ENCODE measurements around the gene MYL5.
"Not testable (repeated sequence)": the region's sequence is repeated elsewhere in the genome, so short reads cannot be mapped to it uniquely, and the experiment has no call there.

MYL5 gene, protein sequence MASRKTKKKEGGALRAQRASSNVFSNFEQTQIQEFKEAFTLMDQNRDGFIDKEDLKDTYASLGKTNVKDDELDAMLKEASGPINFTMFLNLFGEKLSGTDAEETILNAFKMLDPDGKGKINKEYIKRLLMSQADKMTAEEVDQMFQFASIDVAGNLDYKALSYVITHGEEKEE

DNA sequence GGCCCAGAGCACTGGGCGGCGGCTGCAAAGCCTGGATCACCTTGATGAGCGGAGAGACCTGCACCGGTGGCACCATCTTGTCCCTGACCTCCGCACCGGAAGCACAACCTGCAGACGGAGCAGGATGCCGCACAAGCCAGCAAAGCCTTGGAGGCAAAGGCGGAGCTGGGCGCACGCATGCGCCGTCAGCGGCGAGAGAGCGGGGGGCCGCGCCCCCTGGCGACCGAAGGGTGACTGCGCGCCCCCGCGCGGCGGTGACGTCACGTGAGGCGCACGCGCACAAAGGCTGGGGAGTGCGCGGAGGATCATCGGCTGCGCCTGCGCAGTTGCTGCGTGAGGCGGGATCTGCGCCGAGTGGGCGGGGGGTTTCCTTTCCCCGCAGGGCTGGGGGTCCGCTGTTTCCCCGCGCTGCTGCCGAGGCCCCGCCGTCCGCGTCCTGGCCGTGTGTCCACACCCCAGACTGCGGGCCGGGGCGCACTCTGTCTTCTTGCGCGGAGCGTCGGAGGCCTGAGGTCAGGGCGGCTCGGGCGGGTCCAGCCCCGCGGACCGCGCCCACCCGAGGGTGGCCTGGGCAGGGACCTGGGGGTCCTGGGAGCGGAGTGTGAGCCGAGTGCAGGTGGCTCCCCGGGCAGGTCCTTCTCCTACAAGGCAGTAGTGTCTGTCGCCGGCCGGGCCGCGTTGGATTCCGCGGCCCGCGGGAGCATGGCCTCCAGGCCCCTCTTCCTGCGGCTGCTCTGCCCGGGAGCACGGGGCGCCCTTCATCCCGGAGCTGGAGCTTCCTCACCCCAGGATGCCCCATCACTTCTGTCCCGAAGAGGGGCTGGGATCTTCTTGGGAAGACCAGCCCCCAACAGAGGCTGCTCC is at the start of gene MYL5, which contains the start of gene ATP5ME:
TSS of gene MYL5 (plus strand) at position 371 of the 864 bp plus-strand sequence. CDS start 3,485 bp downstream, outside the sequence.
TSS of gene ATP5ME (minus strand) at position 105 of the 864 bp plus-strand sequence. CDS start at position 76, 29 bp downstream.
- DNase-seq: peak; percentile 51

DNA sequence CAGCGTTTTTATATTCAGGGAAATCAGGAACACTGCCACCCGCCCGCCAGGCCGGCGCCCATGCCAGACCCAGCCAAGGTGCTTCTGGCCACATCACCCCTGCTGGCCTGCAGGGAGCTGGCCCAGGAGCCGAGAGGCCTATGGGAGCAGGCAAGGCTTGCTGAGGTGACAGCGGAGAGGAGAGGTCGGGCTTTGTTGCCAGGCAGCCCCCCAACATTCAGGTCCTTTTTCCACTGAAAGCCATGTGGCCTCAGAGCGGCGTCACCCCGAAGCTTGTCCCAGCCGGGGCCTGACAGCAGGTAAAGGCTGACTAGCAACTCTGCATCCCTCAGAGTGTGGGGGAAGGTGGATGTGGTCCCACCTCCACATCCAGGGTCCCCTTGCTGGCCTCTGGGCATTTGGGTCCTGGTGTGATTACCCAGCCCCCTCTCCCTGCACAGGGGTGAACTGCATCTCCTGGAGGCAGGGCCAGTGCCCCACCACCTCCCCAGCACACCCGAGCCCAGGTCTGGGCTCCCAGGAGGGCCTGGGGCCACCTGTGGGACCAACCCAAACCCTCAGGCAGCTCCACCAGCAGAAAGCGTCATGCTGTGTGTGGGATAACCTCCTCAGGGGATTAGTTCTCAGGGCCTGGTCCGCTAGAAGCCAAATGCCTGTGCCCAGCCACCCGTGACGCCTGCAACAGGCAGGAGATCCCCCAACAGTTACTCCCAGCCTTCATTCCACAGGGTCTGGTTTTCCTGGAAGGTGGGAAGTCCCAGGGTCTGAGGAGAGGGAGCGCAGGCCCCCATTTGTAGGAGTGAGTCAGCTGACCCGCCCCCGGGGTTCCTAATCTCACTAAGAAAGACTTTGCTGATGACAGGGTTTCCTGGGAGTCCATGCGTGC is 49.4 kb upstream of the MYL5 start, which contains the start of gene PDE6B:
TSS of gene PDE6B (plus strand) at position 869 of the 886 bp plus-strand sequence. CDS start 54 bp downstream, outside the sequence.
- DNase-seq: no peak

DNA sequence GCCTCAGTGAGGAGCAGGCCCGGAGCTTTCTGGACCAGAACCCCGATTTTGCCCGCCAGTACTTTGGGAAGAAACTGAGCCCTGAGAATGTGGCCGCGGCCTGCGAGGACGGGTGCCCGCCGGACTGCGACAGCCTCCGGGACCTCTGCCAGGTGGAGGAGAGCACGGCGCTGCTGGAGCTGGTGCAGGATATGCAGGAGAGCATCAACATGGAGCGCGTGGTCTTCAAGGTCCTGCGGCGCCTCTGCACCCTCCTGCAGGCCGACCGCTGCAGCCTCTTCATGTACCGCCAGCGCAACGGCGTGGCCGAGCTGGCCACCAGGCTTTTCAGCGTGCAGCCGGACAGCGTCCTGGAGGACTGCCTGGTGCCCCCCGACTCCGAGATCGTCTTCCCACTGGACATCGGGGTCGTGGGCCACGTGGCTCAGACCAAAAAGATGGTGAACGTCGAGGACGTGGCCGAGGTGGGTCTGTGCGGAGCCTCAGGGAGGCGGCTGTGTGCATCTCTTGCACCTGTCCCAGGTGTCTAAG is 48.6 kb upstream of the MYL5 start:
- no peak for DNase-seq

DNA sequence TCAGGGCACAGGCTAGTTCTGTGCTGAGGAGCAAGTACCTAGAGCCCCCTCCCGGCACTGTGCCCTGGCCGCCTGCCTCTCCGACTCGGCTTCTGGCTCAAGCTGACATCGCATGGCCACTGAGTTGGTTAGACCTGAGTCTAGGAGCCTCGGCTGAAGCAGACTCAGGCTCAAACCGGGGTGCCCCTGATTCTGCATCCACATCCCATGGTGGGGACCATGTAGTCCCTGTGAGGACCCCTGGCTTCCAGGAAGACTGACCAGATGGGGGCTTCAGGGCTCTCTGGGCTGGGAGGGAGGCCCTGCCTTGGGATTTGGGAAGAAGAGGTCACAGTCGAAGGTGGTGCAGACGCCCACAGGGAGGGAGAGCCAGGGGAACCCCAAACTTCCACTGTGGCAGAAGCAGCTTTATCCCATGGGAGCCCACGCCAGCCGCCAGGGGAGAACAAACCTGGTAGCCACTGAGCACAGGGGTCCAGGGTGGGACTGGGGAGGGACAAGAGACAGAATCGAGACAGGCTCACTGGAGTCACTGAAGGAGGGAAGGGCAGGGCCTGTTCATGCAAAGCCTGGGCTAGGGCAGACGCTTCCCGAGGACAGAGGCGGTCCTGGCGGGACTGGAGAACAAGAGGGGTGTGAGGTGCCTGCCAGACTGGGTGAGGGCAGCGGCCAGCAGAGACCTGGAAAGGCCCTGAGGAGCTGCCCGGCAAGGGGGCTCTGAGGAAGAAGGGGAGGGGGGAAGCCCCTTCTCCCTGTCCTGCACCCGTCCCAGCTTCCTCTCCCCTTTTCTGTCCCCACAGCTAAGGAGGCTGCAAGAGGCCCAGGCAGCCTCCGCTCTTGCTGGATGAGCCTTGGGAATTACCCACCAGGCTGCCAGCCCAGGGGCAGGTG is 47.9 kb upstream of the MYL5 start:
- DNase-seq: no peak

DNA sequence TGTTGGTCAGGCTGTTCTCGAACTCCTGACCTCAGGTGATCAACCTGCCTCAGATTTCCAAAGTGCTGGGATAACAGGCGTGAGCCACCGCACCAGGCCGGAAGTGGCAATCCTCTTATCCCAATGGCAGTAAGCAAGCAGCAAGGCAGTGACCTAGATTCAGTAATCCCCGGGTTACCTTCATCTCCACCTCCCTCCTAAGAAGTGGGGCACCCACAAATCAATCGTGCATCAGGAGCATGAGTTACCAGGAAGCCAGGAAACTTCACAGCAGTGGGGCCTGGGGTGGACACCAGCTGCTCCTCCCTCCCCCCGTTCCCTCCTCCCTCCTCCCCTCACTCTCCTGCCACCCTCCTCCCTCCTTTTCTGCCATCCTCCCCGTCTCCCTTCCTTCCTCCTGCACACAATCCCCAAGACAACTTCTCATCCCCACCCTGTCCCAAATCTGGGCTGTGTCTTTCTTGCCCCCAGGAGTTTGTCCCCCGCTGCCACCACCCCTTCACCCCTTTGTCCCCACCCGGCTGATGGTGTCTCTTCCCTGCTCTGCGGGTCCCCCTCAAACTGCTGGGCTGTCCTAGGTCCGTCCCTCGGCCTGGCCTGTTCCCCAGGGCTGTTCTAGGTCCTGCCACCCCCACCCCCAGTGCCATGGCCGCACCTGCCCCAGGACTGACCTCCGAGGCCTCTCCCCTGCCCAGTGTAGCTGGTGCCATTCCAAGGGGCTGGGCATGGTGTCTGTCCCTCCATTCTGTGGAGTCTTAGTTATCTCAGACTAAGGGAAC is 46.8 kb upstream of the MYL5 start:
- DNase-seq: no peak

DNA sequence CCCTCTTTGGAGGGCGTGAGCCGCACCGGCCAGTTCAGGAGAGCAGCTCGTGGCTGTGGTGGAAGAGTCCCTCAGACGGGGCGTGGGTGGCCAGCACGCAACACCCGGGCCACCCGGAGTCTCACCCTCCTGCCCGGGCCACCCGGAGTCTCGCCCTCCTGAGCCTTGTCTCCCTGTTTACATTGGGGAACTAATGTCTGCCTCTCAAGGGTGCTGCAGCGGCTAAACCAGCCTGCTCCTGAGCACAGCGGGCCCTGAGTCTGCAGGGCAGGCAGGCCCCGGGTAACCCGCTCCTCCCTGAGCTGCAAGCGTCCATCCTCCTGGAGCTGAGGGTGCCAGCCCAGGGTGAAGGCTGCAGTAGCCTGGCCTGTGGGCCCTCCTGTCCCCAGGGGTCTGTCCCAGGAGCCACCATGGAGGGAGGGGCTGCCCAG is 46.0 kb upstream of the MYL5 start:
- DNase-seq: no peak

DNA sequence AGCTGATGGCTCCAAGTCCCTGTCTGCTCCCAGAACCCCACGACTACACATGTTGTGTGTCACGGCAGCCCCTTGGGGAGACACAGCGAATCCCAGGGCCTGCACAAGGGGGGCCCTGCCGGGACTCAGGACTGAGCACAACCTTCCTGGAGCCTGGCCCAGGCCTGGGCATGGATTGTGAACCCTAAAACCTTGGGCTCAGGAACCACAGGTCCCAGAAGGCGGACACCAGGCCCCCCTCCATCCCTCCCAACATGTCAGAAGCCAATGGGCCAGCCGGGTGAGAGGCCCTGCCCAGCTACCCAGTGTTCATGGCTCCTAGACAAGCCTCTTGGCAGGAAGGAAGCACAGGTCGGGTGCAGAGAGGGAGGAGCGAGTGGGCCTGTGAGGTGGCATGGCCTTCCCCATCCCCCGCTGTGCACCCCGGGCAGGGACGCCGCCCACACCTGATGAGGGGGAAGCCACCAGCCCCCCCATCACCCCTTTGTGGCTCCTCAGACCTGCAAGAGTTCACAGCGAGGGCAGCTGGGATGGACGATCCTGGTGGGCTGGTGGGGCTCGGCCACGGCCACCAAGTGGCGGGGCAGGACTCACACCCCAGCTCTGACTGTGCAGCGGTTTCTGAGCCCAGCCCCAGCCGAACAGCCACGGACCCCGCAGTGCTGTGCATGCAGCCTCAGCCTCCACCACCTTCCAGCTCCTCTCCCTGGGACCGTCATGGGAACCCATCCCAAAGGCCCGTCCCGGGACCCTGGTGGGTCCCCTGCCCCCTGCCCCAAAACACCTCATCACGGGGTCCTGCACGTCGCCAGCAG is 45.3 kb upstream of the MYL5 start:
- DNase-seq: no peak

DNA sequence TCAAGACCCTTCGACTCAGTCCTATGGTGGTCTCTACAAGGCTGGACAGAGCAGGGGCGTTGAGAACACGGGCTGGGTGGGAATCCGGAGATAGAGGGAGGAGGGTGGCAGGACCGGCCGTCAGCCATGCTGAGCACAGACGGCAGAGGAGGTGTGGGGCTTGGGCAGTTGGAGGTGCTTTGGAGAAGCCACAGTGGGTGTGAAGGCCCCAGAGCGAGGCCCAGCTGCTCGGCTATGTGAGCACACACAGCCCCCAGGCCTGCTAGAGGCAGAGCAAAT is 44.8 kb upstream of the MYL5 start:
- no peak for DNase-seq

DNA sequence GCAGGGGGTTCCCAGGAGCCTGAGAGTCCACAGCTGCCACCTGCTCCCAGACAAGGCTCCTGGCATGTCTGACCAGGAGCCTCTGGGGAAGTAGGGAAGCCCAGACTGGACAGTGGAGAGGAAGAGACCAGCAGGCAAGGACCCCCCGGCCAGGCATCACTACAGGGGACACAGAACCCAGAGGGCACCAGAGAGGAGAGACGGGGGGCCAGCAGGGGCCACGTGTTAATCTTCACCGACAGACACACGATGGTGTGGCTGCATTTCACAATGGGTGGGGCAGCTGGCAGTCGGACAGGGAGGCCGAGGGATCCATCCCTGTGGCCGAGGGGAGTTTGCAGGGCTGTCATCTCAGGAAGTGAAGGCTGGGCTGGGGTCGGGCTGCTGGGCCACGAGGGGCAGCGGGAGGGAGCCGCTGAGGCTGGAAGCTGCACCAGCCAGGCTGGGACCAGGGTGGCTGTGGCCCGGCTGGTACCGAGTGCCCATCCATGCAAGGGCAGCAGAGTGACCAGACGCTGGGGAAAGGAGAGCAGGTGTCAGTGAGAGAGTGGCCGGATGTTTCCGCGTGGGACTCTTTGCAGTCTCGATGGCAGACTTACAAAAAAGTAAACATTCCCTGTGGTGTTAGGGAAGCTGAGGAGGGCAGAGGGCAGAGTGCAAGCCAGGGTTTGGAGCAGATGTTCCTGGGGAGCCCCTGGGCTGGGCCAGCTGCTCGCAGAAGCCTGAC is 44.3 kb upstream of the MYL5 start:
- DNase-seq: no peak

DNA sequence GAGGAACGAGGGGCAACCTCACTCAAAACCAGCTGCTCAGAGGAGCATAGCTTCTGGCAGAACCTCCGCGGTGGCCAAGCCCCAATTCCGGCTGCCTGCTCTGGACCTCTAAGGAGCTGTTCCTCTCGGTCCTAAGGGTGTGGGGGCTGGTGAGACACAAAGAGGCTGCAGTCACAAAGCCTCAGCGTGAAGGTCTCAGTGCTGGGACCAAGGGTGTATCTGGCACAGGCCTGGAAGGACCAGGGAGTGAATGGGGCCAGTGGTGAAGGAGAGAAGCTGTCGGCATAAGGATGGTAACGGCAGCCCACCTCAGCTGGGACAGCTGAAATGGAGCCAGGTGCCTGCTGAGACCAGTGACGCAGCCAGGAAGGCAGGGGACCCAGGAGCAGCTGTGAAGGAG is 43.7 kb upstream of the MYL5 start:
- no peak for DNase-seq

DNA sequence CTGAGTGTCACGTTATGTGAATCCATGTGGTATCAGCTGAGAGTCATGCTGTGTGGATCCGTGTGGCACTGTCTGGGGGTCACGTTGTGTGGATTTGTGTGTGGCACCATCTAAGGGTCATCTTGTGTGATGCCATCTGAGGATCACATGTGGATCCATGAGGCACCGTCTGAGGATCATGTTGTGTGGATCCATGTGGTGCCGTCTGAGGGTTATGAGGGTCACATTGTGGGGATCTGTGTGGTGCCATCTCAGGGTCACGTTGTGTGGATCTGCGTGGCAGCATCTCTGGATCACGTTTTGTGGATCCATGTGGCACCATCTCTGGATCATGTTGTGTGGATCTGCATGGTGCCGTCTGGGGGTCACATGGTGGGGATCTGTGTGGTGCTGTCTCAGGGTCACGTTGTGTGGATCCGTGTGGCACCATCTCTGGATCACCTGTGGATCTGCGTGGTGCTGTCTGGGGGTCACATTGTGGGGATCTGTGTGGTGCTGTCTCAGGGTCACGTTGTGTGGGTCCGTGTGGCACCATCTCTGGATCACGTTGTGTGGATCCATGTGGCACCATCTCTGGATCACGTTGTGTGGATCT is 42.0 kb upstream of the MYL5 start:
- no peak for DNase-seq

DNA sequence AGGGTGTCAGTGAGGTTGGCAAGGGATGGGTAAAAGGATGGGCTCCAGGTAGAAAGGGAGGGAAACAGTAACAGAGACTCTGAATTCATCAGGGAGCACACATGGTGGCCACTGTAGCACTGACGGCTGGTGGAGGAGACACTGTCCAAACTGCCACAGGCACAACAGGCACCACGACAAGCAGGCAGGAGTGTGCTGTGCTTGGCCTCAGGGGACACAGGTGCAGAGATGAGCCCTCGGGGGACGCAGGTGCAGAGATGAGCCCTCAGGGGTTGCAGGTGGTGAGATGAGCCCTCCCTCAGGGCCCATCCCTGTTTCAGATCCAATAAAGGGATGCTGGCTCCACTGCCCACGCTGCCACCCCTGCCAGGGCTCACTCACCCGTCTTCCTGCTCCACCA is 41.4 kb upstream of the MYL5 start:
- no peak for DNase-seq

DNA sequence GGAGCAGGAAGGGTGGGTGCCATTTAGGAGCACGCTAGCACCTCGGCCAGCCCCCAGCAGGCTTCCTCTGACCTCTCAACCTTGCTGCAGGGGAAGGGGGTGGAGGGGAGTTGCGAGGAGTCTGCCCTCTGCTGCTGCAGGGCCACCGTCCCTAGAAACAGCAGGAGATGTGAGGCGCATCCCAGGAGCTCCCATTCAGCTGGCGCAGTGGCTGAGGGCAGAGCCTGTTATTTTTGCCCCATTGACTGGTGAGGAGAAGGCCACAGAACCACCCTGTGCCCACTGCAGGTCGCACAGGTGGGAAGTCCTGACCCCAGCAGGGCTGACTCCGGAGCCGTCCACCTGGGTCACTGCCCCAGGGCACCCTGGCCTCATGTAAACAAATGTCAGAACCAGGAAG is 40.9 kb upstream of the MYL5 start:
- no peak for DNase-seq

DNA sequence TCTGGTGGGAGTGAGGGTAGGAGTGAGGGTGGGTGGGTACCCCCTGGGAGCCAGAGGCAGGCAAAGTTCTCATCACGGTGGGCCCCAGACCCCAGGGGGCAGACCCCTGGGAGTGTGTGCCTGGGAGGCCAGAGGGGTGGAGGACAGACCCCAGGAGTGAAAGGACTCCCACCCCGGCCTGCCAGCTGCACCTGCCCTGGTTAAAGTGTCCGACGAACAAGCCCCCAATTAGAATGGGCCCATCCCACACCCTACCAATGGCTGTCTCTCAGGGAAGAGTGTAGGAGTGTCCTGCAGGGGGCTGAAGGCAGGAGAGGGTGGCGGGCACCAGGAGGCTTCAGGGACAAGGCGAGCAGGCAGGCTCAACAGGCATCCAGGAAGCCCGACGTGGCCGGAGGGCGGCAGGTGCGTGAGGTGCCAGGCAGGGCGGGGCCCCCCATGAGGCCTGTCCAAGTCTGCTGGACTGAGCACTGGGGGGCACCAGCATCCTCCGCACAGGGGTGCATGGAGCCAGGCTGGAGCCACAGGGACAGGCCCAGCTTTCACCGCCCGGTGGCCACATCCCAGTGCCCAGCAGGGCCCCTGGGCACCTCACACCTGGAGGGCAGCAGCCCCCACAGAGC is 40.3 kb upstream of the MYL5 start:
- DNase-seq: no peak

DNA sequence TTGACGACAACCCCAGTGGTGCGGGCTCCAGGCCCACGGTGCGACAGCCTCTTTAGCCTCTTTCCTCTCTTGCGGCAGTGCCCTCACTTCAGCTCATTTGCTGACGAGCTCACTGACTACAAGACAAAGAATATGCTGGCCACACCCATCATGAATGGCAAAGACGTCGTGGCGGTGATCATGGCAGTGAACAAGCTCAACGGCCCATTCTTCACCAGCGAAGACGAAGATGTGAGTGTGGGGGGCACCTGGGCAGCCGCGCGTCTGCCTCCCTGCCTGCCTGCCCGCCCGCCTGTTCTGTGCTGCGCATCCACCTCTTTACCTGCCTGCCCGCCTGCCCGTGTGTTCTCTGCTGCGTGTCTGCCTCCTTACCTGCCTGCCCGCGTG is 39.8 kb upstream of the MYL5 start:
- DNase-seq: no peak

DNA sequence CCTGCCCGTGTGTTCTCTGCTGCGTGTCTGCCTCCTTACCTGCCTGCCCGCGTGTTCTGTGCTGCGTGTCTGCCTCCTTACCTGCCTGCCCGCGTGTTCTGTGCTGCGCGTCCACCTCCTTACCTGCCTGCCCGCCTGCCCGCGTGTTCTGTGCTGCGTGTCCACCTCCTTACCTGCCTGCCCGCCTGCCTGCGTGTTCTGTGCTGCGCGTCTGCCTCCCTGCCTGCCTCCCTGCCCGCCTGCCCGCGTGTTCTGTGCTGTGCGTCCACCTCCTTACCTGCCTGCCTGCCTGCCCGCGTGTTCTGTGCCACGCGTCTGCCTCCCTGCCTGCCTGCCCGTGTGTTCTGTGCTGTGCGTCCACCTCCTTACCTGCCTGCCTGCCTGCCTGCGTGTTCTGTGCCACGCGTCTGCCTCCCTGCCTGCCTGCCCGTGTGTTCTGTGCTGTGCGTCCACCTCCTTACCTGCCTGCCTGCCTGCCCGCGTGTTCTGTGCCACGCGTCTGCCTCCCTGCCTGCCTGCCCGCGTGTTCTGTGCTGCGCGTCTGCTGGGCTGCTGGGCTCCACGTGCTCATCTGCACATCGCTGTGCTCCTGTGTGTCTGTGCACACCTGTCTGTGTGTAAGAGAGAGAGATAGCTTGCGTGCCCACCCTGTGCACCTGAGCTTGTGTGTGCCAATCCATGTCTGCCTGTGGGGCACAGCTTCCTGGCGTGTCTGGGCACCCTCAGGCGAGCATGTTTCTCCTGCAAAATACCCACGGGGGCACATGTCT is 39.1 kb upstream of the MYL5 start:
- not testable (repeated sequence) for DNase-seq

DNA sequence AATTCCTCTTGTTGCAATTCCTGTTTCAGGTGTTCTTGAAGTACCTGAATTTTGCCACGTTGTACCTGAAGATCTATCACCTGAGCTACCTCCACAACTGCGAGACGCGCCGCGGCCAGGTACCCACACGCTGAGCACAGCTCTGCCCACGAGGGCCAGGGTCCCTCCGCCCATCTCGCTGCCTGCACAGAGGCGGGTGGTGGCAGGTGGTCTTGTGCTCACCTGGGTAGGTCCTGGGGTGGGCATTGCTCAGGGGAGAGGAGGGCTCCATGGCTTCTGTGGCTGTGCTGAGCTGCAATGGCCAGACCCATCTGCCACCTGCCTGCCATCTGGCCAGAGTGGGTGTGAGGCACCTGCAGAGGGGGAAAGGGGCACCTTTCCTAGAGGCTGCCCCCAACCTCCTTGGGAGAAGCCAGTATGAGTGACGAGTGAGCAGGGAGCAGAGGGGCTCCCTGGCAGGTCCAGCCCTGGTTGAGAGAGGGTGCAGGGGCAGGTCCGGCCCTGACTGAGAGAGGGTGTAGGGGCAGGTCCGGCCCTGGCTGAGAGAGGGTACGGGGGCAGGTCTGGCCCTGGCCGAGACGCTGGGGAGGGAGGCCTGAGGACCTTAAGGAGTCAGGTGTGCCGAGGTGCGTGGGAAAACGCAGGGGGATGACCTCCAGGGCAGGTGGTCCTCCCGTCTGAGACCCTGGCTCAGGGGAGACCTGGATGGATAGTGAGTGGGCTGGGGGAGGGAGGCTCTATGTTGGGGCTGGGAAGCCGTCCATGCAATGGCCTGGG is 38.3 kb upstream of the MYL5 start:
- DNase-seq: no peak

All from NCI-H2029 treated with DMSO at 0.1 percent for 48 hours (cell line).